Nephron (organoid): ENCODE data around the gene ZNF526.

ENCODE experiments used
- H3K27ac Mint-ChIP-seq, 3 experiments: 2 replicates each; pipeline ENCODE4 v1.8.0; 2020; ENCODE audit warnings: mixed read lengths in 3 of 3, mild to moderate bottlenecking in 2 of 3, moderate library complexity in 1 of 3
- H3K27me3 Mint-ChIP-seq: 2 replicates; pipeline ENCODE4 v1.8.0; 2021; ENCODE audit warnings: low read depth, mild to moderate bottlenecking, moderate library complexity, mixed read lengths
- H3K36me3 Mint-ChIP-seq: 2 replicates; pipeline ENCODE4 v1.8.0; 2020; ENCODE audit warnings: low read depth, mixed read lengths
- H3K4me1 Mint-ChIP-seq: 2 replicates; pipeline ENCODE4 v1.8.0; 2020; ENCODE audit warnings: mixed read lengths
- H3K4me3 Mint-ChIP-seq, 3 experiments: 2 replicates each; pipeline ENCODE4 v1.8.0; 2020; ENCODE audit warnings: mild to moderate bottlenecking in 3 of 3, mixed read lengths in 3 of 3, moderate library complexity in 2 of 3
- H3K9me3 Mint-ChIP-seq: 2 replicates; pipeline ENCODE4 v1.8.0; 2020; ENCODE audit warnings: mixed read lengths
- CTCF ChIP-seq, 3 experiments: fragments of 200-600 bp; sonication (generic); IDR thresholded peaks; one replicate each; pipeline ENCODE4 v1.5.0; 2021; ENCODE audit warnings: antibody characterized with exemption in 3 of 3; ENCODE audit not compliant: unreplicated experiment in 3 of 3

ZNF526 gene

GRCh38 chr19:42202290-42202880, 17.7 kb upstream of the ZNF526 start:
- Mint-ChIP-seq H3K27me3 (no peaks in the 10 kb centered on the region), H3K36me3 (peaks cover 62% of the 10 kb centered on the region), H3K27ac (no peak overlapping the region), H3K9me3 (no peaks in the 10 kb centered on the region), H3K4me3 (no peak overlapping the region), H3K4me1 (no peaks in the 10 kb centered on the region)
- no peak for TF ChIP-seq CTCF (IDR thresholded peaks at IDR 0.05; ENCODE audit: unreplicated experiment in 3 of 3)

- no peak overlapping the region for H3K4me3 Mint-ChIP-seq
- no peaks in the 10 kb centered on the region for H3K9me3 Mint-ChIP-seq
- peaks cover 65% of the 10 kb centered on the region for H3K36me3 Mint-ChIP-seq
- no peak for TF ChIP-seq CTCF (IDR thresholded peaks at IDR 0.05; ENCODE audit: unreplicated experiment in 3 of 3)
- H3K27me3 Mint-ChIP-seq = no peaks in the 10 kb centered on the region
- H3K27ac Mint-ChIP-seq = no peak overlapping the region
- no peaks in the 10 kb centered on the region for H3K4me1 Mint-ChIP-seq
Measured at GRCh38 chr19:42203700-42204099, 16.4 kb upstream of the ZNF526 start.

GRCh38 chr19:42204664-42205063, 15.4 kb upstream of the ZNF526 start:
- Mint-ChIP-seq H3K27me3 (no peaks in the 10 kb centered on the region), H3K4me3 (no peak overlapping the region), H3K4me1 (no peaks in the 10 kb centered on the region), H3K36me3 (peaks cover 69% of the 10 kb centered on the region), H3K9me3 (no peaks in the 10 kb centered on the region), H3K27ac (no peak overlapping the region)
- TF ChIP-seq CTCF (IDR thresholded peaks at IDR 0.05; ENCODE audit: unreplicated experiment in 3 of 3) = no peak

GRCh38 chr19:42206871-42207755, 13.0 kb upstream of the ZNF526 start:
- Mint-ChIP-seq H3K36me3 (peaks cover 55% of the 10 kb centered on the region), H3K9me3 (no peaks in the 10 kb centered on the region), H3K27ac (no peak overlapping the region), H3K4me1 (no peaks in the 10 kb centered on the region), H3K27me3 (no peaks in the 10 kb centered on the region), H3K4me3 (no peak overlapping the region)
- TF ChIP-seq CTCF (IDR thresholded peaks at IDR 0.05; ENCODE audit: unreplicated experiment in 3 of 3) = no peak

- H3K9me3 Mint-ChIP-seq = no peaks in the 10 kb centered on the region
- no peaks in the 10 kb centered on the region for H3K27me3 Mint-ChIP-seq
- no peak for TF ChIP-seq CTCF (IDR thresholded peaks at IDR 0.05; ENCODE audit: unreplicated experiment in 3 of 3)
- no peak overlapping the region for H3K4me3 Mint-ChIP-seq
- H3K4me1 Mint-ChIP-seq = no peaks in the 10 kb centered on the region
- no peak overlapping the region for H3K27ac Mint-ChIP-seq
- H3K36me3 Mint-ChIP-seq = peaks cover 51% of the 10 kb centered on the region
Measured at GRCh38 chr19:42207767-42208271, 12.3 kb upstream of the ZNF526 start.
